HG03571 (cell line): ENCODE results near the gene ZBTB17.
"Not testable (repeated sequence)": the region's sequence is repeated elsewhere in the genome, so short reads cannot be mapped to it uniquely, and the experiment has no call there.

Experiments
- ATAC-seq: cut with Tn5 transposase; IDR thresholded peaks from one replicate; pipeline ENCODE4 v1.9.1; 2021; ENCODE audit not compliant: unreplicated experiment

ZBTB17 gene

GRCh38 chr1:15902882-15903281 lies 73.0 kb downstream of the ZBTB17 start:
- no peak for ATAC-seq

DNA sequence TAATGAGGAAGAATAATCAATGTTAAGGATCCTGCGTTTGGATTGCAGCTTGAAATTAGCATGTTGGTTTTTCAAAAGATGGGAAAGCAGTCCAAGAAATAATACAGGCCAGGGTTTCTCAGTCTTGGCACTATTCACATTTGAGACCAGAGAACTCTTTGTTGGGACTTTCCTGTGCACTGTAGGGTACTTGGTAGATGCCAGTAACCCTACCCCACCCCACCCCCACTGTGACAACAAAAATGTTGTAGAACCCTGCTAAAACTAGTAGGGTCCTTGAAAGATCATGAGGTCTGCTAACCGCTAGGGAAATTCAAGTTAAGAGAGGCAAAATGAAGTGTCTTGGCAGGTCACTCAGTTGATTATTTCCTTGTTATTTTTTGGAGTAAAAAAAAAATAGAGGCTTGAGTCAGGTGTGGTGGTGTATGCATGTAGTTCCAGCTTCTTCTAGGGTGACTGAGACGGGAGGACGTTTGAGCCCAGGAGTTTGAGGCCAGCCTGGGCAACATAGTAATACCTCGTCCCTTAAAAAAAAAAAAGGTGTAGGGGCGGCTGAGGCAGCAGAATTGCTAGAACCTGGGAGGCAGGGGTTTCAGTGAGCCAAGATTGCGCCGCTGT lies 75.1 kb downstream of the ZBTB17 start:
- no peak for ATAC-seq

DNA sequence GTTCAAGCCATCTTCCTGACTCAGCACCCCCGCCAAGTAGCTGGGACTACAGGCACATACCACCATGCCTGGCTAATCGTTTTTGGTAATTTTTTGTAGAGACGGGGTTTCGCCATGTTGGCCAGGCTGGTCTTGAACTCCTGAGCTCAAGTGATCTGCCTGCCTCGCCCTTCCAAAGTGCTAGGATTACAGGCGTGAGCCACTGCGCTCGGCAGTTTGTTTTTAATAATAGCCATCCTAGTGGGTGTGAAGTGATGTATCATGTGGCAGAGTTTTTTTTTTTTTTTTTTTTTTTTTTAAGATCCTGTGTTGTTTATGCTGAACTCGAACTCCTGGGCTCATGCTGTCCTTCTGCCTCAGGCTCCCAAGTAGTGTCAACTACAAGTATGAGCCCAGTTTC lies 76.6 kb downstream of the ZBTB17 start:
- no peak for ATAC-seq

DNA sequence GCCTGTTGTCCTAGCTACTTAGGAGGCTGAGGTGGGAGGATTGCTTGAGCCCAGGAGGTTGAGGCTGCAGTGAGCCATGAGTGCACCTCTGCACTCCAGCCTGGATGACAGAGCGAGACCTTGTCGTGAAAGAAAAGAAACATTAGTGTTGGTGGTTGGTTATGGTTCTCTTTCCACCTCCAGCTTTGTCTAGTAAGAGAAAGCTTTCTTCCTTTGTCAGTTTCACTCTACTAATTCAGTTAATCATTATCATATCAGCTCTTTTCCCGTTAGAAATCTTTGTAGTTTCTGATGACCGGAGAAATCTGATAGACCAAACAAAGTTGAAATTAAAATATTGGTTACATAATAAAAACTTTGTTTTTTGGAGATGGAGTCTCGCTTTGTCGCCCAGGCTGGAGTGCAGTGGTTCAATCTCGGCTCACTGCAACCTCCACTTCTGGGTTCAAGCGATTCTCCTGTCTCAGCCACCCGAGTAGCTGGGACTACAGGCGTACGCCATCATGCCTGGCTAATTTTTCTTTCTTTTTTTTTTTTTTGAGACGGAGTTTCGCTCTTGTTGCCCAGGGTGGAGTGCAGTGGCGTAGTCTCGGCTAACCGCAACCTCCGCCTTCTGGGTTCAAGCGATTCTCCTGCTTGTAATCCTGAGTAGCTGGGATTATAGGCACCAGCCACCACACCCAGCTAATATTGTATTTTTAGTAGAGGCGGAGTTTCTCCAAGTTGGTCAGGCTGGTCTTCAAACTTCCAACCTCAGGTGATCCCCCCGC lies 78.9 kb downstream of the ZBTB17 start:
- ATAC-seq = not testable (repeated sequence)

DNA sequence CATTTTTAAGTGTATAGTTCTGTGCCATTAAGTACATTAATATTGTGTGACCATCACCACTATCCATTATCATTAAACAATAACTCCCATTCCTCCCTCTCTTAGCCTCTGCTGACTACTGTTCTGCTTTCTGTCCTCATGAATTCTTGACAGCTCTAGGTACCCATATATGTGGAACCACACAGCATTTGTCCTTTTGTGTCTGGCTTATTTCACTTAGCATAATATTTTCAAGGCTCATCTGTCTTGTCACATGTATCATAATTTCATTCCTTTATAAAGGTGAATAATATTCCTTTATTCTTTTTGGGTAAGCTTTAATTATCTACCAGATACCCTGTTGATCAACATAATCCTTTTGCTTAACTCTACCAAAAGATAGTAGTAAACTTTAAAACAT lies 80.7 kb downstream of the ZBTB17 start:
- ATAC-seq = no peak

DNA sequence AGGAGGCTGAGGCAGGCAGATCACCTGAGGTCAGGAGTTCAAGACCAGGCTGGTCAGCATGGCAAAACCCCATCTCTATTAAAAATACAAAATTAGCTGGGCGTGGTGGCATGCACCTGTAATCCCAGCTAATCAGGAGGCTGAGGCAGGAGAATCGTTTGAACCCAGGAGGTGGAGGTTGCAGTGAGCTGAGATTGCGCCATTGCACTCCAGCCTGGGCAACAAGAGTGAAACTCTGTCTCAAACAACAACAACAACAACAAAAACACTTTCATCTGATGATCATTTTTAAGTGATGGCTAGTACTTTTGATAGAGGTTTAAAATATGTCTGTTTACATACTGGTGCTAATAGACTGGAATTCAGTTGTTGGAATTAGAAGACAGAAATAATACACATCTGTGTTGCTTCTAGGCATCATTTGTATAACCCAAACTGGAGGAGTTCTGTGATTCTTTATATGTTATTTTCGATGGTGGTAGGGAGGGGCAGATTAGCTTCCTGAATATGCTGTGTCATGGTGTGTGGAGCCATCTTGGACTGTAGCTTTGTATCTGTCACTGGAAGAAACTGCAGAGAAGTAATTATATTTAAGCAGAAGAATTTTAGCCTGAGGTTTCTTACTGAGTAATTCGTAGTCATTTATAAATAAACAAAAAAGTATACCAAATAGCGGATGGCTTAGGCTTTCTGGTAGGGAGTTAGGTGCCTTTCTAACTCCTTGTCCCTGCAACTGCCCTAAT lies 82.9 kb downstream of the ZBTB17 start:
- ATAC-seq = not testable (repeated sequence)
